ENCODE data around the gene PI4KA. TPM values are rescaled to one million over a fixed set of nuclear protein-coding genes. Genes with fewer than 3 reads are reported as not detected.

The PI4KA gene
- total RNA-seq, 1 donor from 2014 or later: 40.5 TPM

DNA sequence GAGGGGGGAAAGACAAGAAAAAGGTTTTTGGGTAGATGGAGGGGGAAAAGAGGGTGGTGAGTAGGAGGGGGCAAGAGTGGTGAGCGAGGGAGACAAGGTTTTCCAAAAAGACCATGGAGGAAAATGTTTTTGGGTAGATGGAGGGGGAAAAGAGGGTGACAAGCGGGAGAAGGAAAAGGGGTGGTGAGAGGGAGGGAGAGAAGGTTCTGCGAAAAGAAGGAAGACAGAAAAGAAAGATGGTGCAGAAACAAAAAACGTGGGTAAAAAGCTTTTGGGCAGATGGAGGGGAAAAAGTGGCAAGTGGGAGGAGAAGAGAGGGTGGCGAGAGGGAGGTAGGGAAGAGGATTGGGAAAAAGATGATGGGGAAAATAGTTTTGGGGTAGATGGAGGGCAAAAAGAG, 200.6 kb downstream of the PI4KA start:
- H3K4me3 ChIP-seq: no peak overlapping the region
- H3K9me3 ChIP-seq (replicated peaks): peaks cover 7% of the 10 kb centered on the region
- no peak for DNase-seq
- H3K27ac ChIP-seq (replicated peaks): no peak overlapping the region
- peaks cover 22% of the 10 kb centered on the region for H3K27me3 ChIP-seq (ENCODE audit: low read depth)
- H3K4me1 ChIP-seq: no peaks in the 10 kb centered on the region
- intact Hi-C loops (cut with micrococcal nuclease): no loop called here
- H3K36me3 ChIP-seq: no peaks in the 10 kb centered on the region
- TF ChIP-seq CTCF (IDR thresholded peaks at IDR 0.05; ENCODE audit: borderline replicate concordance): no peak

Other genes with a start within 250 kb of the PI4KA start
- gene SERPIND1, start 84.7 kb downstream of the PI4KA start, total RNA-seq: 0.16 TPM
- gene SNAP29, start 196 bp upstream of the PI4KA start, total RNA-seq: 25.8 TPM
- 52.6 TPM for gene CRKL, start 58.6 kb upstream of the PI4KA start, total RNA-seq
- gene AIFM3, start 108.4 kb upstream of the PI4KA start, total RNA-seq: 0.47 TPM
- gene LZTR1, start 123.5 kb upstream of the PI4KA start, total RNA-seq: 18.1 TPM
- 17.8 TPM for gene THAP7, start 143.3 kb upstream of the PI4KA start, total RNA-seq
- 3.5 TPM for gene P2RX6, start 156.4 kb upstream of the PI4KA start, total RNA-seq
- 0.25 TPM for gene SLC7A4, start 173.8 kb upstream of the PI4KA start, total RNA-seq
- gene LRRC74B, start 187.1 kb upstream of the PI4KA start, total RNA-seq: not detected

Data from left ventricle myocardium inferior (tissue), 1 donor.